ENCODE data around the gene ARRDC5. TPM values are rescaled to one million over a fixed set of nuclear protein-coding genes. Genes with fewer than 3 reads are reported as not detected.

Gene ARRDC5
- total and polyA plus RNA-seq, 2 of the 8 experiments (the other 6 are each of a cell fraction or from before 2014, with no cell fraction given), result not detected

DNA sequence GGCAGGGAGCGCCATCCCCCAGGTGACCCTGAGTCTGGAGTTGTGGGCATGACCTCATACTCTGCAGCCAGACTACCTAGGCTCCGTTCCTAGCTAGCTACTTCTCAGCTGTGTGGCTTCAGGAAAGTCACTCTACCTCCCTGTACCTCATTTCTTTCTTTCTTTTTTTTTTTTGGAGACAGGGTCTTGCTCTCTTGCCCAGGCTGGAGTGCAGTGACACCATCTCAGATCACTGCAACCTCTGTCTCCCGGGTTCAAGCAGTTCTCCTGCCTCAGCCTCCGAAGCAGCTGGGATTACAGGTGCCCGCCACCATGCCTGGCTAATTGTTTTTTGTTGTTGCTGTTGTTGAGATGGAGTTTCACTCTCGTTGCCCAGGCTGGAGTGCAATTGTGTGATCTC lies 50.2 kb downstream of the ARRDC5 start (continued):
- TF ChIP-seq CHD1 (IDR thresholded peaks at IDR 0.05; ENCODE audit: low read depth, low read length), result no peak
- no peak for TF ChIP-seq HDAC2 (IDR thresholded peaks at IDR 0.05; ENCODE audit: borderline replicate concordance in 1 of 2, low read depth in 2 of 2, low read length in 2 of 2)
- no peak for TF ChIP-seq RFX5 (IDR thresholded peaks at IDR 0.05; ENCODE audit: borderline replicate concordance, low read depth, low read length)
- TF ChIP-seq, protein P1, sequence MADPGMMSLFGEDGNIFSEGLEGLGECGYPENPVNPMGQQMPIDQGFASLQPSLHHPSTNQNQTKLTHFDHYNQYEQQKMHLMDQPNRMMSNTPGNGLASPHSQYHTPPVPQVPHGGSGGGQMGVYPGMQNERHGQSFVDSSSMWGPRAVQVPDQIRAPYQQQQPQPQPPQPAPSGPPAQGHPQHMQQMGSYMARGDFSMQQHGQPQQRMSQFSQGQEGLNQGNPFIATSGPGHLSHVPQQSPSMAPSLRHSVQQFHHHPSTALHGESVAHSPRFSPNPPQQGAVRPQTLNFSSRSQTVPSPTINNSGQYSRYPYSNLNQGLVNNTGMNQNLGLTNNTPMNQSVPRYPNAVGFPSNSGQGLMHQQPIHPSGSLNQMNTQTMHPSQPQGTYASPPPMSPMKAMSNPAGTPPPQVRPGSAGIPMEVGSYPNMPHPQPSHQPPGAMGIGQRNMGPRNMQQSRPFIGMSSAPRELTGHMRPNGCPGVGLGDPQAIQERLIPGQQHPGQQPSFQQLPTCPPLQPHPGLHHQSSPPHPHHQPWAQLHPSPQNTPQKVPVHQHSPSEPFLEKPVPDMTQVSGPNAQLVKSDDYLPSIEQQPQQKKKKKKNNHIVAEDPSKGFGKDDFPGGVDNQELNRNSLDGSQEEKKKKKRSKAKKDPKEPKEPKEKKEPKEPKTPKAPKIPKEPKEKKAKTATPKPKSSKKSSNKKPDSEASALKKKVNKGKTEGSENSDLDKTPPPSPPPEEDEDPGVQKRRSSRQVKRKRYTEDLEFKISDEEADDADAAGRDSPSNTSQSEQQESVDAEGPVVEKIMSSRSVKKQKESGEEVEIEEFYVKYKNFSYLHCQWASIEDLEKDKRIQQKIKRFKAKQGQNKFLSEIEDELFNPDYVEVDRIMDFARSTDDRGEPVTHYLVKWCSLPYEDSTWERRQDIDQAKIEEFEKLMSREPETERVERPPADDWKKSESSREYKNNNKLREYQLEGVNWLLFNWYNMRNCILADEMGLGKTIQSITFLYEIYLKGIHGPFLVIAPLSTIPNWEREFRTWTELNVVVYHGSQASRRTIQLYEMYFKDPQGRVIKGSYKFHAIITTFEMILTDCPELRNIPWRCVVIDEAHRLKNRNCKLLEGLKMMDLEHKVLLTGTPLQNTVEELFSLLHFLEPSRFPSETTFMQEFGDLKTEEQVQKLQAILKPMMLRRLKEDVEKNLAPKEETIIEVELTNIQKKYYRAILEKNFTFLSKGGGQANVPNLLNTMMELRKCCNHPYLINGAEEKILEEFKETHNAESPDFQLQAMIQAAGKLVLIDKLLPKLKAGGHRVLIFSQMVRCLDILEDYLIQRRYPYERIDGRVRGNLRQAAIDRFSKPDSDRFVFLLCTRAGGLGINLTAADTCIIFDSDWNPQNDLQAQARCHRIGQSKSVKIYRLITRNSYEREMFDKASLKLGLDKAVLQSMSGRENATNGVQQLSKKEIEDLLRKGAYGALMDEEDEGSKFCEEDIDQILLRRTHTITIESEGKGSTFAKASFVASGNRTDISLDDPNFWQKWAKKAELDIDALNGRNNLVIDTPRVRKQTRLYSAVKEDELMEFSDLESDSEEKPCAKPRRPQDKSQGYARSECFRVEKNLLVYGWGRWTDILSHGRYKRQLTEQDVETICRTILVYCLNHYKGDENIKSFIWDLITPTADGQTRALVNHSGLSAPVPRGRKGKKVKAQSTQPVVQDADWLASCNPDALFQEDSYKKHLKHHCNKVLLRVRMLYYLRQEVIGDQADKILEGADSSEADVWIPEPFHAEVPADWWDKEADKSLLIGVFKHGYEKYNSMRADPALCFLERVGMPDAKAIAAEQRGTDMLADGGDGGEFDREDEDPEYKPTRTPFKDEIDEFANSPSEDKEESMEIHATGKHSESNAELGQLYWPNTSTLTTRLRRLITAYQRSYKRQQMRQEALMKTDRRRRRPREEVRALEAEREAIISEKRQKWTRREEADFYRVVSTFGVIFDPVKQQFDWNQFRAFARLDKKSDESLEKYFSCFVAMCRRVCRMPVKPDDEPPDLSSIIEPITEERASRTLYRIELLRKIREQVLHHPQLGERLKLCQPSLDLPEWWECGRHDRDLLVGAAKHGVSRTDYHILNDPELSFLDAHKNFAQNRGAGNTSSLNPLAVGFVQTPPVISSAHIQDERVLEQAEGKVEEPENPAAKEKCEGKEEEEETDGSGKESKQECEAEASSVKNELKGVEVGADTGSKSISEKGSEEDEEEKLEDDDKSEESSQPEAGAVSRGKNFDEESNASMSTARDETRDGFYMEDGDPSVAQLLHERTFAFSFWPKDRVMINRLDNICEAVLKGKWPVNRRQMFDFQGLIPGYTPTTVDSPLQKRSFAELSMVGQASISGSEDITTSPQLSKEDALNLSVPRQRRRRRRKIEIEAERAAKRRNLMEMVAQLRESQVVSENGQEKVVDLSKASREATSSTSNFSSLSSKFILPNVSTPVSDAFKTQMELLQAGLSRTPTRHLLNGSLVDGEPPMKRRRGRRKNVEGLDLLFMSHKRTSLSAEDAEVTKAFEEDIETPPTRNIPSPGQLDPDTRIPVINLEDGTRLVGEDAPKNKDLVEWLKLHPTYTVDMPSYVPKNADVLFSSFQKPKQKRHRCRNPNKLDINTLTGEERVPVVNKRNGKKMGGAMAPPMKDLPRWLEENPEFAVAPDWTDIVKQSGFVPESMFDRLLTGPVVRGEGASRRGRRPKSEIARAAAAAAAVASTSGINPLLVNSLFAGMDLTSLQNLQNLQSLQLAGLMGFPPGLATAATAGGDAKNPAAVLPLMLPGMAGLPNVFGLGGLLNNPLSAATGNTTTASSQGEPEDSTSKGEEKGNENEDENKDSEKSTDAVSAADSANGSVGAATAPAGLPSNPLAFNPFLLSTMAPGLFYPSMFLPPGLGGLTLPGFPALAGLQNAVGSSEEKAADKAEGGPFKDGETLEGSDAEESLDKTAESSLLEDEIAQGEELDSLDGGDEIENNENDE (IDR thresholded peaks at IDR 0.05; ENCODE audit: insufficient replicate concordance, low read length), result no peak

Data from H1 (cell line).